ENCODE measurements around the gene WDR74. TPM values are rescaled to one million over a fixed set of nuclear protein-coding genes. Genes with fewer than 3 reads are reported as not detected.

WDR74 gene
- total RNA-seq, 3 donors from 2014 or later: 228 to 254 (median 235) TPM

DNA sequence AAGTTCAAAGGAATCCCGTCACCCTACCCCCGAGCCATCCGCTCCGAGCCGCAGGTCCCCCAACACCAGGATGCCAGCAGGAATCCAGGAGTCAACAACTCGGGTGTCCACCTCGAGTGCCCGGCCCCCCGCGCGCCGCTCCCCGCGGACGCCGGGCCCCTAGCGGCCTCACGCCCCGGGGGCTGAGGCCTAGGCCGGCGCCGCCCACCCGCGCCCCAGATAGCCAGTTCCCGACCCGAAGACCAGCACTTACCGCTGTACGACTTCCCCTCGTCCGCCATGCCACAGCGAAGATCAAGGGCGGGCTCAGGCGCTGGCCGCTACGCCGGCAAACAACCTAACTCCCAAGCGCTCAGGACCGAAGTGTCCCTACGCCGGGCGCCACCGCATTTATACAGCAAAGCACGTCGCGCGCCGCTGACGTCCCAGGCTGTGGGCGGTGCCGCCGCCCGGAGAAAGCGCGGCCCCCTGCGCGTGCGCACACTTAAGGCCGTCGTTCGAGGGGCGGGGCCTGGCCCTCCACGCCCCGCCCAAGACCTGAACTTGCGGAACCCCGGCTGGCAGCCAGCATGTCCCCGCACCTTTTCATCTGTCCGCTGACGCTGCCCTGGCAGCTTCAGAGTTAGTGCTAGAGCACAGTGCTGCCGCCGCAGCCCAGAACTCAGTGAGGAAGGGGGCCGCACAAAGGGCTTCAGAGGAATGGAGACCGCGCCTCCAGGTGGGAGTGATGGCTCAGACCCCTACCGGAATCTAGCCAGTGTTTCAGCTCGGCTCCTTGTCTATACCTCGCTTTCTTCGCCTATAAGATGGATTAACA lies 34.1 kb downstream of the WDR74 start, which contains the start of gene NXF1:
Gene NXF1 (minus strand): TSS at position 365 of the 817 bp plus-strand sequence. CDS start 84 bp downstream, at position 281.
- Mint-ChIP-seq H3K27me3 (ENCODE audit: low read depth) (no peaks in the 10 kb centered on the region), H3K4me3 (peak within 1 kb of the TSS; percentile 100), H3K9me3 (no peaks in the 10 kb centered on the region), H3K4me1 (ENCODE audit: low read depth) (peaks cover 27% of the 10 kb centered on the region), H3K36me3 (ENCODE audit: insufficient read depth) (peaks cover 29% of the 10 kb centered on the region)
- ATAC-seq (peak; percentile 79 to 82), DNase-seq (peak; percentile 95)

DNA sequence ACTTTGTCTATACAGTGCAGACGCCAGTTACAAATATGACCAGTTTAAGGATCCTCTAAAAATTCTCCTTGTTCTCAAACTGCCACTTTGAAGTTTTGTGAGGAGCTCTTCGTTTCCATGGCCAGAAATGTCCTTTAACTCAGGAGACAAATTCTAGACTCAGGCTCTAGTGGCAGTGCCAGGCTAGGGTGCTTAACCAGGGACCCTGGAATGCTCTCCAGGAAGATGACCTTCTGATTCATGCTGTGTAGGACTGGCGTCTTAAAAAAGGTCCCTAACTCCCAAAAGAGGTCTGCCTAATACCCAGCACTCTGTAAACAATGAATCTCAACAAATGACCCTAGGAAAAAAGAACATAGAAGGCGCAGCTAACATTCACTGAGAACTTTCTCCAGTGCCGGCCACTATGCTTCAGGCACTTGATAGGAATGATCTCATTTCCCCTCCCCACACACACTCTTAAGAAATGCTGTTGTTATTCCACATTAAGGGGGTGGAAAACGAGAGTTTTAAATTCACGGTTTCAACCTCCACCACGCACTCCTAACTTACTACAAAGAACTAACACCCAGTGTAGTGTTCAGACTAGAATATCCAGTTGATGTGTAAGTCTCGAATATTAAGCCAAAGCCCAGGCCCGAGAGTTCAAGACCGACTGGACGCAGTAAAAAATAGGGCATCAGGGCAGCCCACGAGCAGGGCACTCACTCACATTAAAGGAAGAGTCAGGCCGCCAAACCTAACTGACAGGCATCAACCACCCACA lies 34.9 kb downstream of the WDR74 start:
- DNase-seq: no peak

GRCh38 chr11:62801071-62801470 lies 38.3 kb downstream of the WDR74 start:
- DNase-seq (no peak), ATAC-seq (no peak)
- H3K4me3 Mint-ChIP-seq: no peak overlapping the region
- H3K27me3 Mint-ChIP-seq (ENCODE audit: low read depth): no peaks in the 10 kb centered on the region
- peaks cover 19% of the 10 kb centered on the region for H3K4me1 Mint-ChIP-seq (ENCODE audit: low read depth)
- H3K36me3 Mint-ChIP-seq (ENCODE audit: insufficient read depth): peaks cover 52% of the 10 kb centered on the region
- no peaks in the 10 kb centered on the region for H3K9me3 Mint-ChIP-seq

More for the DNA sequence above, 34.9 kb downstream of the WDR74 start:
- ATAC-seq: peak; percentile 54
- Mint-ChIP-seq H3K4me3 (peak overlapping the region; percentile 100), H3K36me3 (ENCODE audit: insufficient read depth) (peaks cover 34% of the 10 kb centered on the region), H3K27me3 (ENCODE audit: low read depth) (no peaks in the 10 kb centered on the region), H3K4me1 (ENCODE audit: low read depth) (peaks cover 27% of the 10 kb centered on the region), H3K9me3 (no peaks in the 10 kb centered on the region)

GRCh38 chr11:62799486-62799885 lies 39.9 kb downstream of the WDR74 start:
- DNase-seq (no peak), ATAC-seq (no peak)
- peaks cover 16% of the 10 kb centered on the region for H3K4me1 Mint-ChIP-seq (ENCODE audit: low read depth)
- peaks cover 66% of the 10 kb centered on the region for H3K36me3 Mint-ChIP-seq (ENCODE audit: insufficient read depth)
- H3K27me3 Mint-ChIP-seq (ENCODE audit: low read depth): no peaks in the 10 kb centered on the region
- no peak overlapping the region for H3K4me3 Mint-ChIP-seq
- H3K9me3 Mint-ChIP-seq: no peaks in the 10 kb centered on the region

GRCh38 chr11:62796281-62796680 lies 43.1 kb downstream of the WDR74 start:
- ATAC-seq (no peak), DNase-seq (no peak)
- Mint-ChIP-seq H3K36me3 (ENCODE audit: insufficient read depth) (peaks cover 53% of the 10 kb centered on the region), H3K4me3 (no peak overlapping the region), H3K9me3 (no peaks in the 10 kb centered on the region), H3K4me1 (ENCODE audit: low read depth) (peaks cover 13% of the 10 kb centered on the region), H3K27me3 (ENCODE audit: low read depth) (no peaks in the 10 kb centered on the region)

DNA sequence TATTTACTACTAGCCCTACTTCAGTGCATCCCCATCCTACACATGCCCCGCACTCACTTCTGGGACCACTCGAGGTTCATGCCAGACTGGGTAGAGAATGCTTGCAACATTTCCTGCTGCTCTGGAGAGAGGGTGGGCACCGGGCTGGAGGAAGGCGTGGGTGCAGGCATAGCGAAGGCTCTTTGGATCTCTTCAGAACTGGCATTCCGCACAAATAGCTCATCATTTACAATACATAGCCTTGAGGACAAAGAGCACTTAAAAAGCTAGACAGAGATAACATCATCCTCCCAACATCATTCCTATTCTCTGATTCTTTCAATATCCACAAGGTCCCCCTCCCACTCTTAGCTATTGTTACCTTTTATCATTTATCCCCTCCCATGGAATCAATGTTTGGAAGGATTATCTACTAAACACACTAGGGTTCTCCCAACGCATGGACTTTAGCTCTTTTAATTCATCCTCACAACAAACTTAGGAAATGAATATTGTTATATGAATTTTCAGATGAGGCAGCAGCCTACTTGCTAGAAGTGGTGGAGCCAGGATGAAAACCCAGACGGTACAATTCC lies 45.1 kb downstream of the WDR74 start:
- Mint-ChIP-seq H3K36me3 (ENCODE audit: insufficient read depth) (peaks cover 41% of the 10 kb centered on the region), H3K4me1 (ENCODE audit: low read depth) (peaks cover 31% of the 10 kb centered on the region), H3K9me3 (no peaks in the 10 kb centered on the region), H3K4me3 (no peak overlapping the region), H3K27me3 (ENCODE audit: low read depth) (no peaks in the 10 kb centered on the region)
- DNase-seq: no peak
- no peak for ATAC-seq

GRCh38 chr11:62792202-62792575 lies 47.2 kb downstream of the WDR74 start:
- Mint-ChIP-seq H3K27me3 (ENCODE audit: low read depth) (no peaks in the 10 kb centered on the region), H3K36me3 (ENCODE audit: insufficient read depth) (peaks cover 29% of the 10 kb centered on the region), H3K9me3 (no peaks in the 10 kb centered on the region), H3K4me1 (ENCODE audit: low read depth) (peaks cover 47% of the 10 kb centered on the region), H3K4me3 (peak overlapping the region; percentile 90)
- no peak for DNase-seq
- no peak for ATAC-seq

- no peaks in the 10 kb centered on the region for H3K9me3 Mint-ChIP-seq
- ATAC-seq (peak; percentile 77 to 81), DNase-seq (peak; percentile 85)
- H3K27me3 Mint-ChIP-seq (ENCODE audit: low read depth): no peaks in the 10 kb centered on the region
- peak within 1 kb of the TSS; percentile 90 for H3K4me3 Mint-ChIP-seq
- H3K36me3 Mint-ChIP-seq (ENCODE audit: insufficient read depth): peaks cover 27% of the 10 kb centered on the region
- peaks cover 48% of the 10 kb centered on the region for H3K4me1 Mint-ChIP-seq (ENCODE audit: low read depth)
Observed at GRCh38 chr11:62791501-62792201, 47.7 kb downstream of the WDR74 start, which contains the start of gene TMEM223. TSS of gene TMEM223 (minus strand) at chr11:62792006. CDS start at chr11:62791994, 12 bp downstream.

DNA sequence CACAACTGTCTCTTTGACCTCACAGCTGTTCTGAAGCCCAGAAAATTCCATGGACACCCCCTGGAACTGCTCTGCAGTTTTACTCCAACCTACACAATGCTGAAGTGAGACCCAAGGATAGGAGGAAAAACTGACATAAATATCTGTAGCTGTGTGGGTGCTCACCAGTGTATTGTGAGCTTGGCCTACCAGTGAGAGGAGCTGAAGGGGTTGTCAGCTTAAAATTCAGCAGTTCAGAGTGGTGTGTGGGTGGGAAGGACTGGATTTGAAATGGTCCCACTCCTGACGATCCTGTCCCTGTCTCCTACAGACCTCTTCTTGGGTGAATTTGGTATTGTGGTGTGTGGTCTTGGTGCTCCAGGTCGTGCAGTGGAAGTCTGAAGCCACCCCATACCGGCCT lies 49.8 kb downstream of the WDR74 start:
- H3K27me3 Mint-ChIP-seq (ENCODE audit: low read depth): no peaks in the 10 kb centered on the region
- peak overlapping the region; percentile 93 for H3K4me3 Mint-ChIP-seq
- H3K4me1 Mint-ChIP-seq (ENCODE audit: low read depth): peaks cover 57% of the 10 kb centered on the region
- ATAC-seq (no peak), DNase-seq (no peak)
- no peaks in the 10 kb centered on the region for H3K9me3 Mint-ChIP-seq
- H3K36me3 Mint-ChIP-seq (ENCODE audit: insufficient read depth): peaks cover 11% of the 10 kb centered on the region

GRCh38 chr11:62788991-62789390 lies 50.4 kb downstream of the WDR74 start:
- ATAC-seq (no peak), DNase-seq (no peak)
- peaks cover 54% of the 10 kb centered on the region for H3K4me1 Mint-ChIP-seq (ENCODE audit: low read depth)
- H3K9me3 Mint-ChIP-seq: no peaks in the 10 kb centered on the region
- no peaks in the 10 kb centered on the region for H3K27me3 Mint-ChIP-seq (ENCODE audit: low read depth)
- H3K36me3 Mint-ChIP-seq (ENCODE audit: insufficient read depth): peaks cover 6% of the 10 kb centered on the region
- H3K4me3 Mint-ChIP-seq: peak overlapping the region; percentile 93

GRCh38 chr11:62787005-62787759 lies 52.2 kb downstream of the WDR74 start, which contains the start of gene TMEM179B:
TSS of gene TMEM179B (plus strand) at chr11:62787402. CDS start at chr11:62787432, 30 bp downstream.
- H3K4me1 Mint-ChIP-seq (ENCODE audit: low read depth): peaks cover 47% of the 10 kb centered on the region
- H3K4me3 Mint-ChIP-seq: peak within 1 kb of the TSS; percentile 93
- H3K27me3 Mint-ChIP-seq (ENCODE audit: low read depth): no peaks in the 10 kb centered on the region
- ATAC-seq (peak; percentile 69 to 71), DNase-seq (peak; percentile 97)
- no peaks in the 10 kb centered on the region for H3K9me3 Mint-ChIP-seq
- peaks cover 6% of the 10 kb centered on the region for H3K36me3 Mint-ChIP-seq (ENCODE audit: insufficient read depth)

DNA sequence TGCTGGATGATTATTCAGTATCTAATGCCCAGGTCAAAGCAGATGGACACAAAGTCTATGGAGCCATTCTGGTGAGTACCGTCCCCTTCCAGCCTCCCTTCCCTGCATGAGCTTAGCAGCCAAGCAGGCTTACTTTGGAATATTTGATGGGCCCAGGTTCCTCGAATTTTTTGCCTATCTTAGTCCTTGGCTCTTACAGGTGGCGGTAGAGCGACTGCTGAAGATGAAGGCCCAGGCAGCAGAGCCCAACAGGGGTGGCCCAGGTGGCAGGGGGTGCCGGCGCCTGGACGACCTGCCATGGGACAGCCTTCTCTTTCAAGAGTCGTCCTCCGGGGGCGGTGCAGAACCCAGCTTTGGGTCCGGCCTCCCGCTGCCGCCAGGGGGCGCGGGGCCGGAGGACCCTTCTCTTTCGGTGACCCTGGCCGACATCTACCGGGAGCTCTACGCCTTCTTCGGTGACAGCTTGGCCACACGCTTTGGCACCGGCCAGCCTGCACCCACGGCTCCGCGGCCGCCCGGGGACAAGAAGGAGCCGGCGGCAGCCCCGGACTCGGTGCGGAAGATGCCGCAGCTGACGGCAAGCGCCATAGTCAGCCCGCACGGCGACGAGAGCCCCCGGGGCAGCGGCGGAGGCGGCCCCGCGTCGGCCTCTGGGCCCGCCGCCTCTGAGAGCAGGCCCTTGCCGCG lies 52.9 kb downstream of the WDR74 start:
- Mint-ChIP-seq H3K27me3 (ENCODE audit: low read depth) (no peaks in the 10 kb centered on the region), H3K9me3 (no peaks in the 10 kb centered on the region), H3K36me3 (ENCODE audit: insufficient read depth) (peaks cover 5% of the 10 kb centered on the region), H3K4me3 (peak overlapping the region; percentile 85), H3K4me1 (ENCODE audit: low read depth) (peaks cover 44% of the 10 kb centered on the region)
- ATAC-seq: peak; percentile 70 to 74
- DNase-seq: peak; percentile 79
